Measurements from ENCODE around the gene ATN1.

DNA sequence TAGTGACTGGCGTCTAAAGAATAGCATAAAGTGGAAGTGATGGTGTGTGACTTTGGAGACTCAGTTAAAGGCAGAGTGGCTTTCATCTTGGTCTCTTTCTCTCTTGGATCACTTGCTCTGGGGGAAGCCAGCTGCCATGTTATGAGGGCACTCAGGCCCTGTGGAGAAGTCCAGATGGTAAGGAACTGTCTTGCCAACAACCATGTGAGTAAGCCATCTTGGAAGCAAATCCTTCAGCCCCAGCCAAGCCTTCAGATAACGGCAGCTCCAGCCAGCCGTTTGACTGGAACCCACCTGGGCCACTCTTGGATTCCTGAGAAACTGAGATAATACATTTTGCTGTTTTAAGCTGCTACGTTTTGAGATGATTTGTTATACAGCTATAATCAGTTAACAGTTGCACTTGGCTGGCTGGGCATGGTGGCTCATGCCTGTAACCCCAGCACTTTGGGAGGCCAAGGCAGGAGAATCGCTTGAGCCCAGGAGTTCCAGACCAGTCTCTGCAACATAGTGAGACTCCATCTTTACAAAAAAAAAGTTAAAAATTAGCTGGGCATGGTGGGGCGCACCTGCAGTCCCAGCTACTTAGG lies 30.8 kb upstream of the ATN1 start:
- TF ChIP-seq HDAC6 (IDR thresholded peaks at IDR 0.05; ENCODE audit: low read depth, low read length) (no peak), ZNF124 (CRISPR knock-in tag; IDR thresholded peaks at IDR 0.05) (no peak), GTF2F1 (IDR thresholded peaks at IDR 0.05; ENCODE audit: low read depth, low read length) (no peak), HCFC1 (IDR thresholded peaks at IDR 0.05; ENCODE audit: low read depth, low read length) (no peak), SP1 (CRISPR knock-in tag; IDR thresholded peaks at IDR 0.05) (no peak)

Data from K562 (cell line).